Adipose tissue (tissue), 3 donors: ENCODE data around the gene KCNT1. TPM values are rescaled to one million over a fixed set of nuclear protein-coding genes. Genes with fewer than 3 reads are reported as not detected.

ENCODE experiments used
- H3K27ac ChIP-seq: one replicate; pipeline ENCODE4 v1.5.1; 2013; ENCODE audit warnings: low read depth, low read length
- WGBS, 3 donors: extraction: QIAGEN DNeasy Blood & Tissue Kit; methylation state at CpG; one replicate each; pipeline ENCODE4 v1.1.7; 2013; 5-methylcytosine and 5-hydroxymethylcytosine counted together
- polyA plus RNA-seq, 3 donors: library from polyadenylated mRNA; stranded (reverse); fragments of 200-250 nt; gene quantifications; one replicate each; pipeline ENCODE4 v1.2.3, GENCODE V29; 2013
- donor health status: healthy with polysubstance abuse.
- donor health status: Bipolar disorder and iron deficiency.
- donor health status: healthy.

Gene KCNT1
- polyA plus RNA-seq, 3 donors: 0.09 to 1.0 (median 0.34) TPM

DNA sequence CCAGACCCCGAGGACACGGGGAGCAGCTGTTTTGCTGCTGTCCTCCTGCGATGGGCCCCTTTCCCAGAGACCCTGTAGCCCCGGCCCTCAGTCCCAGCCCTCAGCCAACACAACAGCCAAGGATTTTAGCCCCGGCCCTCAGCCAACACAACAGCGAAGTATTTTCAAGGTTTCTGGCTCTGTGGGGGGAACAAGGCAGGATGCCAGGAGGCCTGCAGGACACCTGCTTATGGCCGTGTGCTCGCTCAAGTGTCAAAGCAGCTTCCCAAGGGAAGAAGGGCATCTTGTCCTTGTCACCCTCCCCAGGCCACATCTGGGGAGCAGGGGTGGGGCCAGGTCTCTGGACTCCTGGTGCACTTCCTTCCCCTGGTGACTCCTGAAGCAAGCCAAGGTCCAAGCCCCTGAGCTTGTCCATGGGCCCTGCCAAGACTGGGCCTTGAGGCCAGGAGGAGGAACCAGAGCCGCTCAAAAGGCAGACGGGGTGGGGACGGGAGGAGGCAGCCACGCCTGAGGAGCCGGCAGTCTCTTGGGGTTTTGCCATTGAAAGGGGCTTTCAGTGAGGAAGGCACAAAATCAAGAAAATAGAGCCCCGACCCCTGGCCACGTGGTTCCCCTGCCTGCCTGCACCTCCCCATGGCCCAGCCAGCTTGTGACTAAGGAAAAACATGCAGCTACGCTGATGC, 10.8 kb downstream of the KCNT1 start:
- H3K27ac ChIP-seq: no peak overlapping the region
- WGBS, 3 donors: 39 to 61% (median 45%) methylated on average over 15 to 16 of the region's 16 CpGs

DNA sequence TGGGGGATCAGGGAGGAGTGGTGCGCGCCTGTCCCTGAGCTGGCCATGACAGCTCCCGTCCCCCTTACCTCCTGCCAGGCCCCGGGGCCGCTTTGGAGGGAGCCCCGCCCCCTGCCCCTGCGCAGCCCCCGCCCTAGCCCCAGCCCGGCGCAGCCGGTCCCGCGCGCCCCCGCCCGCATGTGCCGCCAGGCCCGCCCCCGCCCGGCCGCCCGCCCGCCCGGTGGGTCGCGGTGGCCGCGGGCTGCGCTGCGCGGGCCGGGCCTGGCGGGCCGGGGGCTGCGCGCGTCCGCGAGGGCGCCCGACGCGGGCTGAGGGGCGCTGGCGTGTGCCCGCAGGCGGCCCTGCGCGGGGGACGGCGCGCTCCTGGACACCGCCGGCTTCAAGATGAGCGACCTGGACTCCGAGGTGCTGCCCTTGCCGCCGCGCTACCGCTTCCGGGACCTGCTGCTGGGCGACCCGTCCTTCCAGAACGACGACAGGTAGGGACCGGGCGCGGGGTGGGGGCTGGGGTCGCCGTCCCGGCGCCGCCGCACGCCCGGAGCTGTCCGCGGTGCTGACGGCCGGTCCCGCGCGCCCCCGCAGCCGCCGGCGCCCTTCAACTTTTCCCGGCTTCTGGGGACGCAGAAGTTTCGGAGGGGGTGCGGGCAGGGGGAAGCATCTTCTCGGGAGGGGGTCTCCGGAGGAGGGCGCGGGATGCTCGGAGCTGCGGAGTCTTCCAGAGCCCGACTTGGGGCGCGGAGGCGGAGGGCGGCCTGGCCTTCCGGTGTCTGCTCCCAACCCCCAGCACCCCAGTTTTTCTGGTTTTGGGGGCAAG, 12.5 kb downstream of the KCNT1 start:
- WGBS, 3 donors: 4% methylated on average over 54 to 102 of the region's 103 CpGs
- no peak overlapping the region for H3K27ac ChIP-seq

DNA sequence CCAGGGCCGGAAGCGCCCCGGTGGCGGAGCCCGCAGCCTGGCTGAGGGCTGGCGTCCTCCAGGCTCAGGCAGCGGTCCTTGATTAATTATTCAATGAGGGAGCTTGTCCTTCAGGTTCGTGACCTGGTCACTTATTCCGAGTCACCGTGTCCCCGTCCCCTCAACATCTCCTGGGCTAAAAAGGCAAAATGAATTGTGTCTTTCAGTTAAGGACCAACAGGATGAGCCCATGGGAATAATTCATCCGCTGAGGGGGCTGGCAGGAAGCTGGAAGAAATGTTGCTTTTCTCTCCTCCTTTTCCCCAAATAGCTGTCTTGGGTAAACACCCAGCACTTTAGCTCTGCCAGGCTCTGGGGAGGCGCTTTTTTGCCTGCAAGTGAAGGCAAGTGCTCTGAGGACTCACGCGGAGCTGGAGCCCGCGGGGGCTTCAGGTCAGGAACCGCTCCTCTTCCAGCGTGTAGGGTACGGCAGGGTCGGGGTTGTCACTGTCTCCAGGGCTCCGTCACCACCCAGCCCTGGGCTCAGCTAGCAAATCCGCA, 13.1 kb downstream of the KCNT1 start:
- WGBS, 3 donors: 24 to 30% (median 28%) methylated on average over 23 of the region's 23 CpGs

DNA sequence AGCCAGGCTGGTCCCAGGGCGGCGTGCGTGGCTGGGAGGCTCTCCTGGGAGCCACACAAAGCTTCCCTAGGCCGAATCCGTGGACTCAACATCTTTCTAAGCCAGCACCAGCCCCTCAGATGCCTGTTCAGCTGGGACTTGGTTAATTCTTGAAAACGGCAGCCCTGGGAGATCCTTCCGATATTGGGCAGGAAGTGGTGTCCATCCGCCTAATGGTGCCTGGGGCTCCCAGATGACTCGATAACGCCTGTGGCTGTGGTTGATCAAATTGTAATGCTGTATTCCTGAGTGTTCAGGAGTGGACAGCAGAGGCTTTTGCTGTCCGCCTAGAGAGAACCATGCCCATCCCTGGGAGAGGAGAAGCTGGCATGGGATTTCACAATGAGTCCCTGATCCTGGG, 14.1 kb downstream of the KCNT1 start:
- WGBS, 3 donors: 81 to 83% (median 82%) methylated on average over 11 of the region's 11 CpGs
- H3K27ac ChIP-seq: no peak overlapping the region

More for the DNA sequence above, 13.1 kb downstream of the KCNT1 start:
- no peak overlapping the region for H3K27ac ChIP-seq

DNA sequence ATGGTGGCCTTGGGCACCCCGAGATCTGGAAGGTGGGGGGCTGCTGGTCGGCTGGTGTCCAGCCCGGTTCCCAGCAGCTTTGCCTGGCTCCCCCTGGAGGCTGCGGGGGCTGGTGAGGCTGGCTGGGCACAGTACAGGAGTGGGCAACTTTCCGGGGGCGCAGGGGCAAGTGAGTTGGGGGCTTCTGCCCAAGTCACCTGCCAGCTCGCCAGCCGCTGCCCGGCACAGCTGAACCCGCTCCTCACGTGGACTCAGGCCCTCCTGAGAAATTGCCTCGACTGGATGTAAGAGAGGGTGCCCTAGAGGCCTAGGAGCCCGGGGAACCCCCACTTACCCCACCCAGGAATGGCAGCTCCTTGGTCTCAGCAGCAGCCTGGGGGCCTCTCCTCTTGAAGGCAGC, 15.4 kb downstream of the KCNT1 start:
- no peak overlapping the region for H3K27ac ChIP-seq
- WGBS, 3 donors: 83 to 89% (median 86%) methylated on average over 12 to 13 of the region's 13 CpGs

DNA sequence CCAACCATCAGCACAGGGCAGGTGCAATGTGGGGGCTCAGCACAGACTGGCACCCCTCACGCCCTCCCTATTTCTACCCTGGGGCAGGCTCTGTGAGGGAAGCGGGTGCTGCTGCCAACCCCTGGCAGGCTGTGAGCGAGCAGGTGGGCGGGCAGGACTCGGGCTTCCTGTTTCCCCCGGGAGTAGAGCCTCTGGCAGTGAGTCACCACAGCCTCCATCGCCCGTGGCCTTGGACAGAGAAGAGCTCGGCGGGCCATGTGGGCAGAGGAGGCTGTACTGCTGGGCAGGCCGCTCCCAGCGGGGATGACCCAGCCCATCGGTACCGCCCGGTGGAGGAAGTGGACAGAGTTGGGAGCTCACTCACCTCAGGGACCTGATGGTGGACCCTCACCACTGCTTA, 16.6 kb downstream of the KCNT1 start:
- WGBS, 3 donors: 49 to 64% (median 49%) methylated on average over 15 of the region's 15 CpGs
- no peak overlapping the region for H3K27ac ChIP-seq

DNA sequence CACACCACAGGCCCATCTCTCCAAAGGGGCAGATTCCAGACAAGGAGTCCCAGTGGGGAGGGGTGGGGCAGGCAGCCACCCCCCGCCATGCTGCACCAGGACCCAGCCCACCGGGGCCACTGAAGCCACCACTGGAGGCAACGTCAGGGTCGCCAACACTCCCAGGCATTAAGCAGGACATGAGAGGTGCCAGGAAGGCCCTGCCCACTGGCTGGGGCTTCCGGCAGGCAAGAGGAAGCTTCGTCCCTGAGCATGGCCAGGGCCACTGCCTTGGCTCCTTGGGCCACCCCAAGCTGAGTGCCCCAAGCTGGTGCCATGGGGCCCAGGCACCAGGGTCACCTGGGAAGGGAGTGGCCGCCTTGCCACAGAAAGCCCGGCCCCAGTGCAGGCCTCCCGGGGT, 17.5 kb downstream of the KCNT1 start:
- H3K27ac ChIP-seq: no peak overlapping the region
- 71 to 79% (median 79%) methylated on average over 9 of the region's 9 CpGs for WGBS, 3 donors

DNA sequence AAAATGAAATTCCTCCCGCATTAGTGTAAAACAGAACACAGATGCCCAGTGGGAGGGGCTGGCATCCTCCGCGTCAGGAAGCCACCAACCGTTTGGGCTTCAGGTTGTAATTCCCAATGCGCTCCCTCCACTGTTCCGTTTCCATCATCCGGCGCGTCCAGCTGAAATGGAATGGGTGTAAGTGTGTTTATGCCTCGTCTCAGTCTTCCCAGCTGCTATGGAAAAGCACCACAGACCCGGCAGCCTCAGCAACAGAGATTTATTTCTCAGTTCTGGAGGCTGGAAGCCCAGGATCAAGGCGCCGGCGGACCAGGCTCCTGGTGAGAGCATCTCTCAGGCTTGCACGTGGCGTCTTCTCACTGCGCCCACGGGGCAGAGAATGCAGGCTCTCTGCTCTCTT, 20.4 kb downstream of the KCNT1 start:
- H3K27ac ChIP-seq: no peak overlapping the region
- WGBS, 3 donors: 60 to 77% (median 69%) methylated on average over 18 of the region's 18 CpGs

DNA sequence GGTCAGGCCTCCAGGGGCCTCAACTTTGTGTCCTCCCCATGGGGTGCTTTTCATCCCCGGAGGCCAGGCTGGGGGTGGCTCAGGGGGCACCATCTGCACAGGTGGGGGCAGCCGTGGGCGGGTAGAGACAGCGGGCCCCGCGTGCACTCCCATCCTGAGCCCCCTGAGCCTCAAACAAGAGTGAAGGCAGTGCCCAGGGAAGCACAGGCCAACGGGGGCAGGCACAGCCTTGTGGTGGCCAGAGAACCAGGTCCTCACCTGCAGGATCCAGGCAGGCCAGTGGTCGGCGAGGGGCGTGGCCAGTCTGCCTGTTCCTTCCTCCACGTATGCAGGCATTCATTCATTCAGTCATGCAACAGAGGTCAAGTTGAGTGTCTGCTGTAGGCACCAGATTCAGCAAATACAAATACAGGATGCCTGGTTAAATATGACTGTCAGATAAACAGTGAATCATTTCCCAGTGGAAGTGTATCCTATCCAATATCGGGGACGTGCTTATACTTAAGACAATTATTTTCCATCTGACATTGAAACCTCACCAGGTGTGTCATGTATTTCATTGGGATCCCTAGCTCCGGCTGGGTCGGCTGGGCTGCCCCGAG, 22.3 kb downstream of the KCNT1 start:
- H3K27ac ChIP-seq: no peak overlapping the region
- 66 to 69% (median 66%) methylated on average over 16 of the region's 16 CpGs for WGBS, 3 donors

DNA sequence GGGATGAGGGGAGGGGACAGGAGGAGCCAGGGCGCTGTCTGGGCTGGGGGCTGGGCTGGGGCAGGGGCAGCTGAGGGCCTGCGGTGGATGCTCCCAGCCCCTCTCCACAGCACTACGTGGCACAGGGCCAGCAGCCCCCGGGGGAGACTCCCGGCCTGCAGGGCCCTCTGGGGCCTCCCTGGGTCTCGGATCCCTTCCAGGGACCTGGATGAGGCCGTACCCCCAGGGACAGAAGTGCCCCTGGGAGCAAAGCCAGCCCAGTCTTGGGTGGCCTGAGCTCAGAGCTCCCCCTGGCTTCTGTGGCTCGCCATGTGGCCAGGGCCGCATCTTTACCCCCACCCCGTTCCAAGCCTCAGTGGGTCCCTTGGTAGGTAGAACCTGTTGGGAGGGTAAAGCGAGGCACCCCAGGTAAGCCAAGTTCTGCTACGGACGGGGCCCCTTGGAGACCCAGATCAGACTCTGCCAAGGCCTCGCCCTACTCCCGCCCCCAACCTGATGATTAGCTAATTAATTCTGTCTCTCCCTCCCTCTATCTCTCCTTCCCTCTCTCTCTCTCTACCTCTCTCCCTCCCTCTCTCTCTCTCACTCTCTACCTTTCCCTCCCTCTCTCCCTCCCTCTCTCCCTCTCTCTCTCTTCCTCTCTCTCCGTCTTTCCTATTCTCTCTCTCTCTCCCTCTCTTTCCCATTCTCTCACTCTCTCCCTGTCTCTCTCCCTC, 24.3 kb downstream of the KCNT1 start:
- no peak overlapping the region for H3K27ac ChIP-seq
- 55 to 60% (median 58%) methylated on average over 13 to 16 of the region's 16 CpGs for WGBS, 3 donors

DNA sequence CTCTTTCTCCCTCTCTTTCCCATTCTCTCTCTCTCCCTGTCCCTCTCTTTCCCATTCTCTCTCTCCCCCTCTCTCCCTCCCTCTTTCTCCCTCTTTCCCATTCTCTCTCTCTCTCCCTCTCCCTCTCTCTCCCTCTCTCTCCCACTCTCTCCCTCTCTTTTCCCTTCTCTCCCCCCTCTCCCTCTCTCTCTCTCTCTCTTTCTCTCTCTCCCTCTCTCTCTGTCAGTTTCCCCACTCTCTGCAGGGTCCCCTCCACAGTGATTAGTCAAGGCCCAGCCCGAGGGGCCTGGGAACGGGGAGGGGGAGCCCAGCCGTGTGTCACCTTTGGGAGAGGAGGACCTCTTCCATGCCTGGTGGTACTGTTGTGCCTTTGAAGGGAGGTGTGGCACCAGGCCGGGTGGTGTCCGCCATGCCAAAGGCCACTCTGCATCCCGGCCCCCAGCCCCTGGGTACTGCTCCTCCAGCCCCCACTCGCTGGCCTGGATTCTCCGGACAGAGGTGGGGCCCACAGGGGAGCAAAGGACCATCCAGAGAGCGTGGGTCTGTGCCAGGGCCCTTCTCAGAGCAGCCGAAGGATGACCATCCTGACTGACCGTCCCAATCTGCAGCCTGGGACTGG, 25.4 kb downstream of the KCNT1 start:
- 42 to 55% (median 49%) methylated on average over 11 of the region's 11 CpGs for WGBS, 3 donors
- no peak overlapping the region for H3K27ac ChIP-seq

DNA sequence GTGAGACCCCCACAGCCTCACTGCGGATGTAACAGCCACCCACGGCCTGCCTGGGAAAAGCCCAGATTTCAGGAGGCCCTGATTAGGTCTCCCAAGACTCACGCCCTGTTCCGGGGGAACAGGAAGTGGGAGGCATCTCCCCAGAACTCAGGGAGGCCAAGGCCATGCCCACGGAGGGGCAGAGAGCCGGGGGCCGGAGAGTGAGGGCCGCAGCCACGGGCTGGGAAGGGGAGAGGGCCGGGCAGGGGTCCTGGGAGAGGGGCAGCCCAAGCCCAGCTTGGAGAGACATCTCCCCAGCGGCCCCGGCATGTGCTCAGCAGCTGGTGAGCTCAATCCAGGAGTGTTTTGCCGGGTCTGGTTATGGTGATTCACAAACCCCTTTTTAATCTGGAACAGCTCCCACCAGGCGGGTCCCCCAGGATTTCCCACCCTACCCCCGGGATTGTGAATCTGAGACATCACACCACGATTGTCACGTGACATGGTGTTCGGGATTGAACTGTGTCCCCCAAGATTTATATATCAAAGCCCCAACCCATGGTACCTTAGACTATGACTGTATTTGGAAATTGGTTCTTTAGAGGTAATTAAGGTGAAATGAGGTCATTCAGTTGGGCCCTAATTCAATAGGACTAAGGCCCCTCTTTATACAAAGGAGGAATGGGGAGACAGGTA, 26.6 kb downstream of the KCNT1 start:
- H3K27ac ChIP-seq: no peak overlapping the region
- 55 to 64% (median 60%) methylated on average over 18 of the region's 18 CpGs for WGBS, 3 donors

DNA sequence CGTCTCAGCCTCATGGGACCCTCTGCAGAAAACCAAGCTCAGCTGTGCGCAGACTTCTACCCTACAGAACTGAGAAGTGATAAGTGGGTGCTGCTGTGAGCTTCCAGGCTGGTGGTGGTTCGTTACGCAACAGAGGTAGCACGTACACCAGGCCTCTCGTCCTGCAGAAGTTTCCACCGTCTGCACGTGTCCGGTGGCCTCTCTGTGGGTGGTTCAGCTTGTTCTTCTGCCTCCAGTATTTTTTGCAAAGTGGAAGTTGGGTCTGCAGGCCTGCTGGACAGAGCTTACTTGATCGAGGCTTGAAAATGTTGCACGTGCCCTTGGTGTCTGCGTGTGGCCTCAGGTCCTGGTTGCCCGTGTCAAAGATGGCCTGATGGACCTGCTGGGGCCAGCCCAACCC, 27.5 kb downstream of the KCNT1 start:
- WGBS, 3 donors: 64 to 81% (median 70%) methylated on average over 13 of the region's 13 CpGs
- H3K27ac ChIP-seq: no peak overlapping the region

DNA sequence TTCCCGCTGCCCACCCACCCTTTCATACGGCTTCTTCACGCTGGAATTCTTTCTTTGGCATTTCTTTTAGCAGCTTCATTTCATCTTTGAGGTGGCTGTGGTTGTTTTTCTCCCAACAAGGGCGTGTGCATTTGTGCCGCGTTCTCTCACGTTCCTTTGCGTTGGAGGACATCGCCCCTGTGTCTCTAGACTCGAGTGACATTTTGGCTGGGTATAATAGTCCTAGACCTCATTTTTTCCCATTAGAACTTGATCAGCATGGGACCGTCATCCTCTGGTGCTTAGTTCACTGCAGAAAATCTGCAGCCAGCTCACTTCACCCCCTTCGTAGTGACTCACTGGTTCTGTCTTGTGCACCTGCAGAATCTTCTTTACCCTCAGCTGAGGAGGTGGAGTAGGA, 29.5 kb downstream of the KCNT1 start:
- WGBS, 3 donors: 90 to 94% (median 91%) methylated on average over 12 of the region's 12 CpGs
- no peak overlapping the region for H3K27ac ChIP-seq

DNA sequence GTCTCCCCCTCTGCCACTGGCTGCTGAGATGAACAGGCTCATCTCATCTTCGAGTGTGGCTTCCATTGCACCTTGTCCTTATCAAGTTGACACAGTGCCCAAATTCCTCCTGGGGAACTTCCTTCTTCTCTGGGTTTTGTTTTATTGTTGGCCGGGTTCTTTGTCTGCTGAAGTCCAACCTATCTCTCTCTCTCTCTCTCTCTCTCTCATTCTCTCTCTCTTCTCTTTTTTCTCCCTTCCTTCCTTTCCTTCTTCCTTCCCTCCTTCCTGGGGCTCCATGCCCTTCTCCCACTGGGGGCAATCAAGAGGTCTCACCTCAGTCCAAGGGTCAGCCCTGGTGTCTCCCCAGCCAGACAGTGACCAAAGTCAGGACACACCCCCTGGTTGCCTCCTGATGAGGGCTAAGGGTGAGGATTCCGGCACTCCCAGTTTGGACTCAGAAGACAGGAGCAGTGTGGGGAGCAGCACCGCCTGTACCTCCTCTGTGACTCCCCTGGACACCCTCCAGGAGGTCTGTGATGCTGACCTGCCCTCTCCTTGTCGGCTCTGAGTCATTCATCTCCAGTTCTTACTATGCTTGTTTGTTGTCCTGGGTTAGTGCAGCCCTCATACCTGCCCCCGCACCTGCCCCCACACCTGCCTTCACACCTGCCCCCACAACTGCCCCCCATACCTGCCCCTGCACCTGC, 30.7 kb downstream of the KCNT1 start:
- no peak overlapping the region for H3K27ac ChIP-seq
- 57 to 63% (median 62%) methylated on average over 6 of the region's 6 CpGs for WGBS, 3 donors

DNA sequence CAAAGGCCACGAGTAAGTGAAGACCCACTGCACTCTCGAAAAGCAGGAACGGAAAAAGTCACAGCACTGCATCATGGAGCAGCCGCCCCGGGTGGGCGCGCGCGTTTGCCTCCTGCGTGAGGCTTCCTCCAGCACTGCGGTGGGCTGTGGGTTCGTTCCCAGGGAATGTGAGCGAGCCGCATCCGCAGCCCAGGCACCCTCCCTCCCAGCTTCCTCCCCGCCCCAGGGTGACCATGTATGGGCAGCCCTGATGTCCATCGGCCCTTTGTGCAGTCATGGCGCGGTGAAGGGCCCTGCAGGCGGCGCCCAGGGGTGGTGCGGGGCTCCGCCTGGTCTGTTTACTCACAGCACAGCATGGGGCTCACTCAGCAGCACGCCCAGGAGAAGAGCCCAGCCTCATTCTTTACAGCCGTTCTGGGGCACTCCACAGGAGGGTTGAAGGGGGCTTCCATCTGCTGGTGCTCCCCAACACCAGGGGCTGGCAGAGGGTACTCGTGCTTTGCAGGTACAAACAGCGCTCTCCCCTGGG, 32.7 kb downstream of the KCNT1 start:
- no peak overlapping the region for H3K27ac ChIP-seq
- 73 to 76% (median 75%) methylated on average over 27 of the region's 27 CpGs for WGBS, 3 donors
